ENCODE measurements around the gene ENTPD1.
A peak's percentile ranks its signal among the peaks of the same experiment; 100 is the strongest.

ENTPD1 gene

GRCh38 chr10:95821720-95822119 is 65.8 kb downstream of the ENTPD1 start:
- Histone ChIP-seq H3K36me3 (ENCODE audit: control insufficient read depth, insufficient read depth, low read length) (peaks cover 16% of the 10 kb centered on the region), H3K4me3 (replicated peaks; ENCODE audit: low read depth, low read length) (no peak overlapping the region), H3K27me3 (replicated peaks; ENCODE audit: control insufficient read depth, insufficient read depth, low read length) (no peaks in the 10 kb centered on the region)
- DNase-seq (ENCODE audit: extremely low read depth, insufficient read length), result no peak
- TF ChIP-seq CTCF (IDR thresholded peaks at IDR 0.05; ENCODE audit: insufficient read depth, low read length, poor library complexity, severe bottlenecking), result no peak

- no peak for TF ChIP-seq CTCF (IDR thresholded peaks at IDR 0.05; ENCODE audit: insufficient read depth, low read length, poor library complexity, severe bottlenecking)
- H3K27me3 ChIP-seq (replicated peaks; ENCODE audit: control insufficient read depth, insufficient read depth, low read length), result no peaks in the 10 kb centered on the region
- DNase-seq (ENCODE audit: extremely low read depth, insufficient read length), result no peak
- peaks cover 2% of the 10 kb centered on the region; the same call in 1 of the 2 replicates for H3K36me3 ChIP-seq (ENCODE audit: control insufficient read depth, insufficient read depth, low read length)
- H3K4me3 ChIP-seq (replicated peaks; ENCODE audit: low read depth, low read length), result no peak overlapping the region
Measured at GRCh38 chr10:95830044-95830443, 74.1 kb downstream of the ENTPD1 start.

- TF ChIP-seq CTCF (IDR thresholded peaks at IDR 0.05; ENCODE audit: insufficient read depth, low read length, poor library complexity, severe bottlenecking), result no peak
- Histone ChIP-seq H3K4me3 (replicated peaks; ENCODE audit: low read depth, low read length) (no peak overlapping the region), H3K36me3 (ENCODE audit: control insufficient read depth, insufficient read depth, low read length) (peaks cover 2% of the 10 kb centered on the region; the same call in 1 of the 2 replicates), H3K27me3 (replicated peaks; ENCODE audit: control insufficient read depth, insufficient read depth, low read length) (no peaks in the 10 kb centered on the region)
- DNase-seq (ENCODE audit: extremely low read depth, insufficient read length), result no peak
Measured at GRCh38 chr10:95831076-95831475, 75.1 kb downstream of the ENTPD1 start.

- Histone ChIP-seq H3K36me3 (ENCODE audit: control insufficient read depth, insufficient read depth, low read length) (peaks cover 2% of the 10 kb centered on the region; the same call in 1 of the 2 replicates), H3K4me3 (replicated peaks; ENCODE audit: low read depth, low read length) (peak overlapping the region; percentile 11), H3K27me3 (replicated peaks; ENCODE audit: control insufficient read depth, insufficient read depth, low read length) (no peaks in the 10 kb centered on the region)
- DNase-seq (ENCODE audit: extremely low read depth, insufficient read length), result no peak
- TF ChIP-seq CTCF (IDR thresholded peaks at IDR 0.05; ENCODE audit: insufficient read depth, low read length, poor library complexity, severe bottlenecking), result no peak
Measured at GRCh38 chr10:95831515-95831914, 75.6 kb downstream of the ENTPD1 start.

- Histone ChIP-seq H3K4me3 (replicated peaks; ENCODE audit: low read depth, low read length) (peak overlapping the region; percentile 11), H3K27me3 (replicated peaks; ENCODE audit: control insufficient read depth, insufficient read depth, low read length) (no peaks in the 10 kb centered on the region), H3K36me3 (ENCODE audit: control insufficient read depth, insufficient read depth, low read length) (peaks cover 2% of the 10 kb centered on the region; the same call in 1 of the 2 replicates)
- no peak for TF ChIP-seq CTCF (IDR thresholded peaks at IDR 0.05; ENCODE audit: insufficient read depth, low read length, poor library complexity, severe bottlenecking)
- DNase-seq (ENCODE audit: extremely low read depth, insufficient read length), result peak; percentile 85
Measured at GRCh38 chr10:95832216-95833041, 76.5 kb downstream of the ENTPD1 start.
